Measurements from ENCODE around the gene C1orf35. TPM values are rescaled to one million over a fixed set of nuclear protein-coding genes. Genes with fewer than 3 reads are reported as not detected.
A peak's percentile ranks its signal among the peaks of the same experiment; 100 is the strongest.

The C1orf35 gene
- total and polyA plus RNA-seq, 9 of the 15 experiments (the other 6 are each of a cell fraction or from before 2014, with no cell fraction given), result 3.2 to 48.7 (median 12.5) TPM

- peak; percentile 79; the same call in 1 of the 2 replicates for TF ChIP-seq ZNF395 (CRISPR knock-in tag; IDR thresholded peaks at IDR 0.05)
- TF ChIP-seq BACH1 (tag; IDR thresholded peaks at IDR 0.05), result peak; percentile 75
- TF ChIP-seq, protein P1, sequence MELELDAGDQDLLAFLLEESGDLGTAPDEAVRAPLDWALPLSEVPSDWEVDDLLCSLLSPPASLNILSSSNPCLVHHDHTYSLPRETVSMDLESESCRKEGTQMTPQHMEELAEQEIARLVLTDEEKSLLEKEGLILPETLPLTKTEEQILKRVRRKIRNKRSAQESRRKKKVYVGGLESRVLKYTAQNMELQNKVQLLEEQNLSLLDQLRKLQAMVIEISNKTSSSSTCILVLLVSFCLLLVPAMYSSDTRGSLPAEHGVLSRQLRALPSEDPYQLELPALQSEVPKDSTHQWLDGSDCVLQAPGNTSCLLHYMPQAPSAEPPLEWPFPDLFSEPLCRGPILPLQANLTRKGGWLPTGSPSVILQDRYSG (tag; conservative IDR thresholded peaks at IDR 0.05; ENCODE audit: low read depth), result peak; percentile 91
- TF ChIP-seq PHB2 (IDR thresholded peaks at IDR 0.05; ENCODE audit: low read depth), result no peak
- TF ChIP-seq ZNF507 (tag; conservative IDR thresholded peaks at IDR 0.05), result no peak
- no peak for TF ChIP-seq CEBPG (CRISPR knock-in tag; IDR thresholded peaks at IDR 0.05)
- no peak for TF ChIP-seq CEBPG (tag; conservative IDR thresholded peaks at IDR 0.05 in 1 of 2, IDR thresholded peaks at IDR 0.05 in 1 of 2)
- TF ChIP-seq ARNT (IDR thresholded peaks at IDR 0.05), result no peak
- TF ChIP-seq, protein P2, sequence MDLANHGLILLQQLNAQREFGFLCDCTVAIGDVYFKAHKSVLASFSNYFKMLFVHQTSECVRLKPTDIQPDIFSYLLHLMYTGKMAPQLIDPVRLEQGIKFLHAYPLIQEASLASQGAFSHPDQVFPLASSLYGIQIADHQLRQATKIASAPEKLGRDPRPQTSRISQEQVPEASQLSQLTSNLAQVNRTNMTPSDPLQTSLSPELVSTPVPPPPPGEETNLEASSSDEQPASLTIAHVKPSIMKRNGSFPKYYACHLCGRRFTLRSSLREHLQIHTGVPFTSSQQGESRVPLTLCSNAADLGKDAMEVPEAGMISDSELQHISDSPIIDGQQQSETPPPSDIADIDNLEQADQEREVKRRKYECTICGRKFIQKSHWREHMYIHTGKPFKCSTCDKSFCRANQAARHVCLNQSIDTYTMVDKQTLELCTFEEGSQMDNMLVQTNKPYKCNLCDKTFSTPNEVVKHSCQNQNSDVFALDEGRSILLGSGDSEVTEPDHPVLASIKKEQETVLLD (IDR thresholded peaks at IDR 0.05), result no peak
- TF ChIP-seq PTRF (tag; IDR thresholded peaks at IDR 0.05), result peak; percentile 90
- TF ChIP-seq ZNF639 (CRISPR knock-in tag; conservative IDR thresholded peaks at IDR 0.05 in 1 of 2, IDR thresholded peaks at IDR 0.05 in 1 of 2), result peak in 1 of 2 experiments; percentile 86; a peak in 2 of 4 replicates
- TF ChIP-seq TEAD1 (CRISPR knock-in tag; IDR thresholded peaks at IDR 0.05), result peak in 1 of 2 experiments; percentile 45; a peak in 1 of 4 replicates
- no peak for TF ChIP-seq KDM4B (IDR thresholded peaks at IDR 0.05; ENCODE audit: borderline replicate concordance in 2 of 2, low read depth in 1 of 2)
- TF ChIP-seq CHD2 (IDR thresholded peaks at IDR 0.05; ENCODE audit: low read depth, low read length), result no peak
- no peak; the same call in 1 of the 2 replicates for TF ChIP-seq SMAD4 (CRISPR knock-in tag; conservative IDR thresholded peaks at IDR 0.05)
- no peak for TF ChIP-seq POLR2G (IDR thresholded peaks at IDR 0.05; ENCODE audit: low read depth, low read length)
- TF ChIP-seq, protein P3, sequence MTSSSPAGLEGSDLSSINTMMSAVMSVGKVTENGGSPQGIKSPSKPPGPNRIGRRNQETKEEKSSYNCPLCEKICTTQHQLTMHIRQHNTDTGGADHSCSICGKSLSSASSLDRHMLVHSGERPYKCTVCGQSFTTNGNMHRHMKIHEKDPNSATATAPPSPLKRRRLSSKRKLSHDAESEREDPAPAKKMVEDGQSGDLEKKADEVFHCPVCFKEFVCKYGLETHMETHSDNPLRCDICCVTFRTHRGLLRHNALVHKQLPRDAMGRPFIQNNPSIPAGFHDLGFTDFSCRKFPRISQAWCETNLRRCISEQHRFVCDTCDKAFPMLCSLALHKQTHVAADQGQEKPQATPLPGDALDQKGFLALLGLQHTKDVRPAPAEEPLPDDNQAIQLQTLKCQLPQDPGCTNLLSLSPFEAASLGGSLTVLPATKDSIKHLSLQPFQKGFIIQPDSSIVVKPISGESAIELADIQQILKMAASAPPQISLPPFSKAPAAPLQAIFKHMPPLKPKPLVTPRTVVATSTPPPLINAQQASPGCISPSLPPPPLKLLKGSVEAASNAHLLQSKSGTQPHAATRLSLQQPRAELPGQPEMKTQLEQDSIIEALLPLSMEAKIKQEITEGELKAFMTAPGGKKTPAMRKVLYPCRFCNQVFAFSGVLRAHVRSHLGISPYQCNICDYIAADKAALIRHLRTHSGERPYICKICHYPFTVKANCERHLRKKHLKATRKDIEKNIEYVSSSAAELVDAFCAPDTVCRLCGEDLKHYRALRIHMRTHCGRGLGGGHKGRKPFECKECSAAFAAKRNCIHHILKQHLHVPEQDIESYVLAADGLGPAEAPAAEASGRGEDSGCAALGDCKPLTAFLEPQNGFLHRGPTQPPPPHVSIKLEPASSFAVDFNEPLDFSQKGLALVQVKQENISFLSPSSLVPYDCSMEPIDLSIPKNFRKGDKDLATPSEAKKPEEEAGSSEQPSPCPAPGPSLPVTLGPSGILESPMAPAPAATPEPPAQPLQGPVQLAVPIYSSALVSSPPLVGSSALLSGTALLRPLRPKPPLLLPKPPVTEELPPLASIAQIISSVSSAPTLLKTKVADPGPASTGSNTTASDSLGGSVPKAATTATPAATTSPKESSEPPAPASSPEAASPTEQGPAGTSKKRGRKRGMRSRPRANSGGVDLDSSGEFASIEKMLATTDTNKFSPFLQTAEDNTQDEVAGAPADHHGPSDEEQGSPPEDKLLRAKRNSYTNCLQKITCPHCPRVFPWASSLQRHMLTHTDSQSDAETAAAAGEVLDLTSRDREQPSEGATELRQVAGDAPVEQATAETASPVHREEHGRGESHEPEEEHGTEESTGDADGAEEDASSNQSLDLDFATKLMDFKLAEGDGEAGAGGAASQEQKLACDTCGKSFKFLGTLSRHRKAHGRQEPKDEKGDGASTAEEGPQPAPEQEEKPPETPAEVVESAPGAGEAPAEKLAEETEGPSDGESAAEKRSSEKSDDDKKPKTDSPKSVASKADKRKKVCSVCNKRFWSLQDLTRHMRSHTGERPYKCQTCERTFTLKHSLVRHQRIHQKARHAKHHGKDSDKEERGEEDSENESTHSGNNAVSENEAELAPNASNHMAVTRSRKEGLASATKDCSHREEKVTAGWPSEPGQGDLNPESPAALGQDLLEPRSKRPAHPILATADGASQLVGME (CRISPR knock-in tag; IDR thresholded peaks at IDR 0.05), result no peak
These were observed 22.1 kb upstream of the C1orf35 start (continued) for GRCh38 chr1:228125185-228125584.
